KMS-11 (cell line): ENCODE measurements around the gene TJAP1.
"Not testable (repeated sequence)": the region's sequence is repeated elsewhere in the genome, so short reads cannot be mapped to it uniquely, and the experiment has no call there.

Source experiments
- H2AFZ ChIP-seq: fragments of 200-600 bp; sonication (generic); 2 replicates; pipeline ENCODE4 v1.6.1; 2016; ENCODE audit warnings: antibody characterized with exemption, mixed run types, low read depth
- H3K27ac ChIP-seq: fragments of 200-600 bp; sonication (generic); 2 replicates; pipeline ENCODE4 v1.6.1; 2016; ENCODE audit warnings: mild to moderate bottlenecking, mixed run types
- H3K27me3 ChIP-seq: fragments of 200-600 bp; sonication (generic); 2 replicates; pipeline ENCODE4 v1.6.1; 2017; ENCODE audit warnings: mild to moderate bottlenecking, low read depth, mixed run types, moderate library complexity; ENCODE audit not compliant: insufficient read depth
- H3K36me3 ChIP-seq: fragments of 200-600 bp; sonication (generic); 2 replicates; pipeline ENCODE4 v1.6.1; 2017; ENCODE audit warnings: mild to moderate bottlenecking, mixed run types; ENCODE audit not compliant: insufficient read depth
- H3K4me1 ChIP-seq: fragments of 200-600 bp; sonication (generic); 2 replicates; pipeline ENCODE4 v1.6.1; 2016; ENCODE audit warnings: mild to moderate bottlenecking, low read depth, mixed run types; ENCODE audit not compliant: poor library complexity, severe bottlenecking
- H3K4me2 ChIP-seq: fragments of 200-600 bp; sonication (generic); 2 replicates; pipeline ENCODE4 v1.7.0; 2016; ENCODE audit warnings: mild to moderate bottlenecking, mixed run types
- H3K4me3 ChIP-seq: fragments of 200-600 bp; sonication (generic); IDR thresholded peaks from 2 replicates; pipeline ENCODE4 v1.6.1; 2017; ENCODE audit warnings: low read depth, low read length, mixed read lengths; ENCODE audit not compliant: insufficient read depth
- H3K79me2 ChIP-seq: fragments of 200-600 bp; sonication (generic); 2 replicates; pipeline ENCODE4 v1.6.1; 2016; ENCODE audit warnings: low read depth, mixed run types; ENCODE audit not compliant: insufficient read depth
- H3K9ac ChIP-seq: fragments of 200-600 bp; sonication (generic); 2 replicates; pipeline ENCODE4 v1.6.1; 2016; ENCODE audit warnings: mild to moderate bottlenecking, mixed run types
- H4K20me1 ChIP-seq: fragments of 200-600 bp; sonication (generic); 2 replicates; pipeline ENCODE4 v1.6.1; 2016; ENCODE audit warnings: mild to moderate bottlenecking, mixed run types; ENCODE audit not compliant: insufficient read depth
- CTCF ChIP-seq: fragments of 200-600 bp; sonication (generic); conservative IDR thresholded peaks from 2 replicates; pipeline ENCODE4 v1.6.1; 2017; ENCODE audit warnings: low read depth, mild to moderate bottlenecking, antibody characterized with exemption, low read length, moderate library complexity, mixed read lengths

The TJAP1 gene

GRCh38 chr6:43465948-43466347, 11.4 kb upstream of the TJAP1 start:
- Histone ChIP-seq H3K27ac (no peak overlapping the region), H3K79me2 (no peaks in the 10 kb centered on the region), H3K9ac (no peak overlapping the region), H2AFZ (no peak overlapping the region), H3K27me3 (no peaks in the 10 kb centered on the region; the same call in 1 of the 2 replicates), H3K4me3 (no peak overlapping the region), H3K4me2 (no peak overlapping the region), H4K20me1 (no peaks in the 10 kb centered on the region), H3K36me3 (no peaks in the 10 kb centered on the region), H3K4me1 (no peaks in the 10 kb centered on the region)
- no peak for TF ChIP-seq CTCF

- not testable (repeated sequence) for H4K20me1 ChIP-seq, H3K36me3 ChIP-seq, H3K9ac ChIP-seq, H3K27me3 ChIP-seq, H3K27ac ChIP-seq, H2AFZ ChIP-seq, H3K79me2 ChIP-seq, H3K4me1 ChIP-seq, H3K4me3 ChIP-seq, H3K4me2 ChIP-seq
Measured at GRCh38 chr6:43467265-43467664, 10.1 kb upstream of the TJAP1 start.

DNA sequence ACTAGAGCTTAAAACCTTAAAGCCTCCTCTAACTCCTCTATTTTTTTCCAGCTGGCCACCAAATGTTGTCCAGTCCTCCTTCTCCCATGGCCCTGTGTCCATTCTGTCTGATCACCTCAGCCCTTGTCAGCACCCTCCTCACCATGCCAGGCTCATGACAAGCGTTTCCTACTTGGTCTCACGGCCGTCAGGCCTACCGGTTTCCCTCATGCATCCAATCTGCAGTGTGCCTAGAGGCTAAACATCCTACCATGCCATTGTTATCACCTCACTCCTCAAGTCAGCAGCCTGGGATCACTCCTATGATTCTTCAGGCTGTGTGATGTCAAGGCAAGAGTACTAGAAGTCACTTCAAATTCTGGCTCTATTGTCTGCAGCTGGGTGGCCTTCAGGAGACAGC, 9.6 kb upstream of the TJAP1 start:
- Histone ChIP-seq H3K36me3 (no peaks in the 10 kb centered on the region), H2AFZ (no peak overlapping the region), H3K27me3 (no peaks in the 10 kb centered on the region; the same call in 1 of the 2 replicates), H3K4me1 (no peaks in the 10 kb centered on the region), H4K20me1 (no peaks in the 10 kb centered on the region), H3K4me2 (no peak overlapping the region), H3K79me2 (no peaks in the 10 kb centered on the region), H3K9ac (no peak overlapping the region), H3K4me3 (no peak overlapping the region), H3K27ac (no peak overlapping the region)
- no peak for TF ChIP-seq CTCF

DNA sequence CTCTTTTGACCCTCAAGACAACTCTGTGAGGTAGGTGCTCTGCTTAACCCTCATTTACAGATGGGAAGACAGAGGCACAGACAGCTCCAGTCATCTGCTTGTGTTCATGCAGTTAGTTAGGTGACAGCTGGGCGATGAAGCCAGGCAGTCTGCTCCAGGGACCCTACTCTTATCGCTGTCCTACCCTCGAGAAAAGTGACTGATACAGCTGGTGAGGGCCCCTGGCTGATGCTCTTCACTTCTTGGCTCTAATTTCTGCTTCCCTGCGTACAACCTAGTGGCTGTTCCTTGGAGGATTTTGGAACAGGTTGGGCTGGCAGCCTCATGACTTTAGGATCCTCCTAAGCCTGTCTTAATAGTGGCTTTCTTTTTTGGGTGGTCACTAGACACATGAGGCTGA, 9.1 kb upstream of the TJAP1 start:
- Histone ChIP-seq H2AFZ (no peak overlapping the region), H3K27ac (no peak overlapping the region), H3K36me3 (no peaks in the 10 kb centered on the region), H3K4me2 (no peak overlapping the region), H4K20me1 (no peaks in the 10 kb centered on the region), H3K4me1 (no peaks in the 10 kb centered on the region), H3K79me2 (no peaks in the 10 kb centered on the region), H3K27me3 (no peaks in the 10 kb centered on the region; the same call in 1 of the 2 replicates), H3K4me3 (no peak overlapping the region), H3K9ac (no peak overlapping the region)
- no peak for TF ChIP-seq CTCF

GRCh38 chr6:43468748-43469681, 8.4 kb upstream of the TJAP1 start:
- Histone ChIP-seq H3K79me2 (no peaks in the 10 kb centered on the region), H3K36me3 (no peaks in the 10 kb centered on the region), H3K4me3 (no peak overlapping the region), H3K9ac (no peak overlapping the region), H3K4me1 (no peaks in the 10 kb centered on the region), H3K4me2 (no peak overlapping the region), H2AFZ (no peak overlapping the region), H4K20me1 (no peaks in the 10 kb centered on the region), H3K27me3 (no peaks in the 10 kb centered on the region), H3K27ac (no peak overlapping the region)
- no peak for TF ChIP-seq CTCF
